Measurements from ENCODE around the gene GALNT13.

GRCh38 chr2:154182008-154182407 lies 310.3 kb downstream of the GALNT13 start:
- TF ChIP-seq POLR2A (IDR thresholded peaks at IDR 0.05) (no peak), CTCF (IDR thresholded peaks at IDR 0.05) (no peak), POLR2AphosphoS5 (IDR thresholded peaks at IDR 0.05) (no peak)

Data from breast epithelium (tissue), 3 donors.